NB4 (cell line): ENCODE data around the gene TMEM31.

Source experiments
- CTCF ChIP-seq: IDR thresholded peaks from one replicate; pipeline ENCODE4 v1.5.1; 2012; ENCODE audit warnings: low read depth, low read length
- MYC ChIP-seq: IDR thresholded peaks from 2 replicates; pipeline ENCODE4 v1.6.1; 2011; ENCODE audit warnings: low read depth, low read length

DNA sequence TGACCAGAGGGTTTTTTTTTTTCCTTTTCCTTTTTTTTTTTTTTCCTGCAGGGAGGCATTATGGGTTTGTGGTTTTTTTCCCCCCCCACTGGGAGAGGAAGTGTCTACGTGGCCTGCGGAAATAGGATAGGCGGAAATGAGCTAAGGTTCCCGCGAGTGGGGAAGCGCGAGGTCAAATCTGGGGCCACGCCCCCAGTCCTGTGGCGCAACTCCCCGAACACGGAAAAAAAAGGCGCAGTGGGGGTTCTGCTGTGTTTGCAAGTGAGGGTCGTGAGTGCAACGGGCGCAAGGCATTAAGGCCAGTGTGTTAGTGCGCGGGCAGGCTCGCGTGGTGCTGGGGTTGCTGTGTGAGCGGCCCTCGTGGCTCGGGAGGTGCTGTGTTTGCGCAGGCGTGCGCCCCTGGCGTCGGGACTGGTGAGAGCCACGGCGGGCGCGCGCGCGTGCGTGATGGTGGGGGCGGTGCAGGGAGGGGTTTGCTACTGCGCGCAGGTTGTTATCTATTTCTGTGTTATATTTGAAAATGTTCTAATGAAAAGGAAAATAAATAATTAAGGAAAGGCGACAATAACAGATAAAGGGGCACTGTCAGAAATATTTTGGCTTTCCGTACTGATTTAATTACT lies 23.5 kb upstream of the TMEM31 start:
- peak; percentile 14 for TF ChIP-seq CTCF
- peak; percentile 89 for TF ChIP-seq MYC
